HepG2 (cell line): ENCODE measurements around the gene BCL6B. TPM values are rescaled to one million over a fixed set of nuclear protein-coding genes. Genes with fewer than 3 reads are reported as not detected.

ENCODE experiments used
- AFF4 ChIP-seq: sonication (generic); formaldehyde crosslinking; IDR thresholded peaks from 2 replicates; pipeline ENCODE4 v1.4.0; 2020; ENCODE audit warnings: missing genetic modification reagents
- BCL3 ChIP-seq: sonication (generic); formaldehyde crosslinking; IDR thresholded peaks from 2 replicates; pipeline ENCODE4 v1.5.1; 2020; ENCODE audit warnings: mild to moderate bottlenecking, missing genetic modification reagents, moderate library complexity
- CSRNP1 ChIP-seq: sonication (generic); formaldehyde crosslinking; IDR thresholded peaks from 2 replicates; pipeline ENCODE4 v1.8.1; 2023; ENCODE audit warnings: mild to moderate bottlenecking, missing genetic modification reagents
- ETV6 ChIP-seq: sonication (generic); formaldehyde crosslinking; conservative IDR thresholded peaks from 2 replicates; pipeline ENCODE4 v1.4.0; 2020; ENCODE audit warnings: missing genetic modification reagents
- GATA4 ChIP-seq: sonication (generic); IDR thresholded peaks from 2 replicates; pipeline ENCODE4 v1.6.1; 2016; ENCODE audit warnings: antibody characterized with exemption, low read depth, borderline replicate concordance
- HMG20A ChIP-seq: IDR thresholded peaks from 2 replicates; pipeline ENCODE4 v1.6.1; 2016; ENCODE audit warnings: borderline replicate concordance
- MLXIP ChIP-seq: sonication (generic); formaldehyde crosslinking; IDR thresholded peaks from 2 replicates; pipeline ENCODE4 v1.9.0; 2021; ENCODE audit warnings: missing genetic modification reagents, borderline replicate concordance
- NRL ChIP-seq: sonication (generic); formaldehyde crosslinking; IDR thresholded peaks from 2 replicates; pipeline ENCODE4 v1.5.0; 2020; ENCODE audit warnings: missing genetic modification reagents, mild to moderate bottlenecking, moderate library complexity, borderline replicate concordance
- SAFB2 ChIP-seq: sonication (generic); formaldehyde crosslinking; IDR thresholded peaks from 2 replicates; pipeline ENCODE4 v1.5.1; 2020; ENCODE audit warnings: missing genetic modification reagents, low read depth, mild to moderate bottlenecking, borderline replicate concordance
- SP2 ChIP-seq: sonication (generic); formaldehyde crosslinking; IDR thresholded peaks from 2 replicates; pipeline ENCODE4 v1.5.1; 2020; ENCODE audit warnings: mild to moderate bottlenecking, missing genetic modification reagents
- SRSF4 ChIP-seq: fragments of 200-400 bp; formaldehyde crosslinking; IDR thresholded peaks from one replicate; pipeline ENCODE4 v1.6.1; 2018; ENCODE audit warnings: mild to moderate bottlenecking, low read depth, low read length, moderate library complexity; ENCODE audit not compliant: poor library complexity, severe bottlenecking
- SYNCRIP ChIP-seq: fragments of 200-400 bp; formaldehyde crosslinking; IDR thresholded peaks from 2 replicates; pipeline ENCODE4 v1.6.1; 2018; ENCODE audit warnings: mild to moderate bottlenecking, low read depth, low read length; ENCODE audit not compliant: insufficient read depth
- ZBTB38 ChIP-seq: sonication (generic); formaldehyde crosslinking; IDR thresholded peaks from 2 replicates; pipeline ENCODE4 v1.5.1; 2020; ENCODE audit warnings: mild to moderate bottlenecking, missing genetic modification reagents
- ZEB1 ChIP-seq: IDR thresholded peaks from 2 replicates; pipeline ENCODE4 v1.6.1; 2012; ENCODE audit warnings: mild to moderate bottlenecking, low read depth, inconsistent platforms; ENCODE audit not compliant: insufficient replicate concordance
- ZFP37 ChIP-seq: sonication (generic); formaldehyde crosslinking; IDR thresholded peaks from 2 replicates; pipeline ENCODE4 v1.4.0; 2020; ENCODE audit warnings: missing genetic modification reagents, borderline replicate concordance
- ZNF597 ChIP-seq: sonication (generic); formaldehyde crosslinking; IDR thresholded peaks from 2 replicates; pipeline ENCODE4 v1.5.0; 2020; ENCODE audit warnings: missing genetic modification reagents
- polyA plus RNA-seq, 8 experiments: library from polyadenylated mRNA; depleted of rRNA in 3 of 8; stranded (reverse) in 7 of 8; unstranded in 1 of 8; fragments of >200 nt; fragmentation: Illumina TruSeq in 4 of 8; extraction: Trizol in 4 of 8; gene quantifications; 2 replicates each; pipeline versions ENCODE4 v1.2.1 to v1.2.3, GENCODE V29; 2011 to 2016; ENCODE audit warnings: low read depth in 4 of 8, missing spikeins in 1 of 8, mixed read lengths in 1 of 8; ENCODE audit not compliant: insufficient read depth in 1 of 8
- total RNA-seq, 5 experiments: library from RNA; depleted of rRNA; stranded (reverse); fragments of >200 nt; fragmentation: Illumina TruSeq; extraction: Trizol; gene quantifications; 2 replicates each; pipeline ENCODE4 v1.2.3, GENCODE V29; 2016; ENCODE audit warnings: low read depth in 1 of 5

Gene BCL6B
- total and polyA plus RNA-seq, 2 of the 13 experiments (the other 11 are each of a cell fraction or from before 2014, with no cell fraction given) = not detected

GRCh38 chr17:7021993-7022778 lies 664 bp upstream of the BCL6B start (continued):
- TF ChIP-seq CSRNP1 (CRISPR knock-in tag) (no peak), SAFB2 (CRISPR knock-in tag) (no peak), SYNCRIP (no peak), ZBTB38 (no peak), AFF4 (no peak), NRL (CRISPR knock-in tag) (no peak), BCL3 (CRISPR knock-in tag) (no peak), ZNF597 (CRISPR knock-in tag) (no peak), GATA4 (no peak), SP2 (CRISPR knock-in tag) (no peak; the same call in 1 of the 2 replicates), ZFP37 (no peak), HMG20A (CRISPR knock-in tag) (no peak), ETV6 (0 out of 2 replicates have a peak, but pooled peaks have one; percentile 25), MLXIP (CRISPR knock-in tag) (no peak), ZEB1 (no peak), SRSF4 (no peak)
